NCI-H510A (cell line): ENCODE measurements around the gene HAPLN3.

Experiments used
- DNase-seq: peaks from one replicate; lab custom pipeline; 2025; lab: John Stamatoyannopoulos, UW

Gene HAPLN3

GRCh38 chr15:88909956-88910831 is 14.8 kb upstream of the HAPLN3 start:
- no peak for DNase-seq

- DNase-seq = no peak
Observed at GRCh38 chr15:88908697-88909621, 13.6 kb upstream of the HAPLN3 start.

- DNase-seq = no peak
Observed at GRCh38 chr15:88908123-88908522, 12.8 kb upstream of the HAPLN3 start.

GRCh38 chr15:88907111-88907510 is 11.8 kb upstream of the HAPLN3 start:
- DNase-seq = no peak

GRCh38 chr15:88906551-88906950 is 11.2 kb upstream of the HAPLN3 start:
- no peak for DNase-seq

- DNase-seq = no peak
Observed at GRCh38 chr15:88906130-88906529, 10.8 kb upstream of the HAPLN3 start.

GRCh38 chr15:88905576-88905975 is 10.2 kb upstream of the HAPLN3 start:
- no peak for DNase-seq

GRCh38 chr15:88904624-88905327 is 9.4 kb upstream of the HAPLN3 start:
- no peak for DNase-seq

GRCh38 chr15:88904257-88904623 is 8.9 kb upstream of the HAPLN3 start:
- no peak for DNase-seq

- no peak for DNase-seq
Observed at GRCh38 chr15:88902846-88903245, 7.5 kb upstream of the HAPLN3 start.

GRCh38 chr15:88902221-88902835 is 7.0 kb upstream of the HAPLN3 start:
- DNase-seq = no peak

GRCh38 chr15:88901508-88902220 is 6.3 kb upstream of the HAPLN3 start:
- no peak for DNase-seq

- no peak for DNase-seq
Observed at GRCh38 chr15:88900982-88901418, 5.7 kb upstream of the HAPLN3 start.

GRCh38 chr15:88900309-88900981 is 5.1 kb upstream of the HAPLN3 start:
- DNase-seq = no peak

GRCh38 chr15:88899251-88899650 is 3.9 kb upstream of the HAPLN3 start:
- DNase-seq = no peak

GRCh38 chr15:88898736-88899135 is 3.4 kb upstream of the HAPLN3 start:
- DNase-seq = no peak

- peak; percentile 57 for DNase-seq
Observed at GRCh38 chr15:88897456-88898194, 2.3 kb upstream of the HAPLN3 start.

- no peak for DNase-seq
Observed at GRCh38 chr15:88897142-88897455, 1.8 kb upstream of the HAPLN3 start.

- no peak for DNase-seq
Observed at GRCh38 chr15:88896333-88897033, 1.1 kb upstream of the HAPLN3 start.
